ENCODE results near the gene NAP1L4. TPM values are rescaled to one million over a fixed set of nuclear protein-coding genes. Genes with fewer than 3 reads are reported as not detected.

Gene NAP1L4
- total RNA-seq, 1 experiment from 2014 or later, result 189 TPM

GRCh38 chr11:3002871-3003270, 10.7 kb upstream of the NAP1L4 start:
- no peak overlapping the region for H3K27ac Mint-ChIP-seq
- H3K36me3 Mint-ChIP-seq, result peaks cover 37% of the 10 kb centered on the region
- ChIA-PET POLR2A (interaction anchor here (1.4 kb wide), 1 partner anchor 9 kb away, joined by 4 read pairs; no protein-coding TSS in a partner anchor), CTCF (interaction anchor here (1.2 to 1.8 kb wide), 4 partner anchors 11 to 47 kb away, joined by 3 to 8 read pairs (median 4); partner anchors contain the start of gene NAP1L4)
- DNase-seq (ENCODE audit: low spot score), result no peak
- H3K9me3 Mint-ChIP-seq, result no peaks in the 10 kb centered on the region
- TF ChIP-seq GRHL2 (CRISPR knock-in tag; IDR thresholded peaks at IDR 0.05; ENCODE audit: insufficient replicate concordance, severe bottlenecking), result no peak
- no peak for TF ChIP-seq TP53 (CRISPR knock-in tag; IDR thresholded peaks at IDR 0.05)
- TF ChIP-seq ZNF138 (CRISPR knock-in tag; conservative IDR thresholded peaks at IDR 0.05), result no peak
- TF ChIP-seq ZNF121 (CRISPR knock-in tag; IDR thresholded peaks at IDR 0.05), result no peak
- no peak for TF ChIP-seq IRF1 (CRISPR knock-in tag; IDR thresholded peaks at IDR 0.05)
- no peak for TF ChIP-seq ARID4B (CRISPR knock-in tag; IDR thresholded peaks at IDR 0.05; ENCODE audit: borderline replicate concordance)
- TF ChIP-seq GTF2I (CRISPR knock-in tag; conservative IDR thresholded peaks at IDR 0.05), result no peak
- TF ChIP-seq, protein P1, sequence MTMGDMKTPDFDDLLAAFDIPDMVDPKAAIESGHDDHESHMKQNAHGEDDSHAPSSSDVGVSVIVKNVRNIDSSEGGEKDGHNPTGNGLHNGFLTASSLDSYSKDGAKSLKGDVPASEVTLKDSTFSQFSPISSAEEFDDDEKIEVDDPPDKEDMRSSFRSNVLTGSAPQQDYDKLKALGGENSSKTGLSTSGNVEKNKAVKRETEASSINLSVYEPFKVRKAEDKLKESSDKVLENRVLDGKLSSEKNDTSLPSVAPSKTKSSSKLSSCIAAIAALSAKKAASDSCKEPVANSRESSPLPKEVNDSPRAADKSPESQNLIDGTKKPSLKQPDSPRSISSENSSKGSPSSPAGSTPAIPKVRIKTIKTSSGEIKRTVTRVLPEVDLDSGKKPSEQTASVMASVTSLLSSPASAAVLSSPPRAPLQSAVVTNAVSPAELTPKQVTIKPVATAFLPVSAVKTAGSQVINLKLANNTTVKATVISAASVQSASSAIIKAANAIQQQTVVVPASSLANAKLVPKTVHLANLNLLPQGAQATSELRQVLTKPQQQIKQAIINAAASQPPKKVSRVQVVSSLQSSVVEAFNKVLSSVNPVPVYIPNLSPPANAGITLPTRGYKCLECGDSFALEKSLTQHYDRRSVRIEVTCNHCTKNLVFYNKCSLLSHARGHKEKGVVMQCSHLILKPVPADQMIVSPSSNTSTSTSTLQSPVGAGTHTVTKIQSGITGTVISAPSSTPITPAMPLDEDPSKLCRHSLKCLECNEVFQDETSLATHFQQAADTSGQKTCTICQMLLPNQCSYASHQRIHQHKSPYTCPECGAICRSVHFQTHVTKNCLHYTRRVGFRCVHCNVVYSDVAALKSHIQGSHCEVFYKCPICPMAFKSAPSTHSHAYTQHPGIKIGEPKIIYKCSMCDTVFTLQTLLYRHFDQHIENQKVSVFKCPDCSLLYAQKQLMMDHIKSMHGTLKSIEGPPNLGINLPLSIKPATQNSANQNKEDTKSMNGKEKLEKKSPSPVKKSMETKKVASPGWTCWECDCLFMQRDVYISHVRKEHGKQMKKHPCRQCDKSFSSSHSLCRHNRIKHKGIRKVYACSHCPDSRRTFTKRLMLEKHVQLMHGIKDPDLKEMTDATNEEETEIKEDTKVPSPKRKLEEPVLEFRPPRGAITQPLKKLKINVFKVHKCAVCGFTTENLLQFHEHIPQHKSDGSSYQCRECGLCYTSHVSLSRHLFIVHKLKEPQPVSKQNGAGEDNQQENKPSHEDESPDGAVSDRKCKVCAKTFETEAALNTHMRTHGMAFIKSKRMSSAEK (CRISPR knock-in tag; IDR thresholded peaks at IDR 0.05; ENCODE audit: borderline replicate concordance), result no peak
- TF ChIP-seq FOXP1 (CRISPR knock-in tag; IDR thresholded peaks at IDR 0.05; ENCODE audit: borderline replicate concordance), result no peak
- TF ChIP-seq MYBL2 (CRISPR knock-in tag; IDR thresholded peaks at IDR 0.05), result no peak
- TF ChIP-seq MXD4 (CRISPR knock-in tag; IDR thresholded peaks at IDR 0.05; ENCODE audit: borderline replicate concordance), result no peak
- no peak for TF ChIP-seq SMAD3 (CRISPR knock-in tag; IDR thresholded peaks at IDR 0.05; ENCODE audit: borderline replicate concordance)
- no peak for TF ChIP-seq NR2C2 (CRISPR knock-in tag; IDR thresholded peaks at IDR 0.05)
- no peak for TF ChIP-seq ESRRA (CRISPR knock-in tag; IDR thresholded peaks at IDR 0.05; ENCODE audit: borderline replicate concordance)
- H3K4me1 Mint-ChIP-seq, result no peaks in the 10 kb centered on the region
- ATAC-seq, result no peak
- no peak overlapping the region for H3K4me3 Mint-ChIP-seq
- H3K27me3 Mint-ChIP-seq (ENCODE audit: low read depth), result no peaks in the 10 kb centered on the region

DNA sequence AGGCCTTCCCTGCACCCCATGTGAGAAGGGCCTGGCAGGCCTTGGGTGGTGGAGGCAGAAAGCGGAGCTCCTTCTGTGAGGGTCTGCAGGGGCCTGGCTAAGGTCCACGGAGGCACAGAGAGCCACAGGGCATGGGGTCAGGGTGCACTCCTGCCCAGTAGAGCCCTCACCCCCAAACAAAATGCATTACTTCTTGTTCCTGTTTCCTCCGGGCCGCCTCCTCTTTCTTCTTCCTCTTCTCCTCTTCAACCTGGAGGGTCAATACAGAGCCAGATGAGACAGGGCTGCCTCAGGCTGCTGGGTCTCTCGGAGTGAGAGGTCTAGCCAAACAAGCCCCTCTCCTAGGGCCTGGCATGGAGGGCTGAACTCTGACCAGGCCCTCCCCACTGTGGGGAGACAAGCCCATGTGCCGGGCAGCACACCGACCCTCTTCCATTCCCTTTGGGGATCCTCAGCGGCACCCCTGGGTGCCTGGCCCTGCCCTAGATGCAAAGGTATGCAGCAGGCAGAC, 10.3 kb upstream of the NAP1L4 start:
- TF ChIP-seq, protein P2, sequence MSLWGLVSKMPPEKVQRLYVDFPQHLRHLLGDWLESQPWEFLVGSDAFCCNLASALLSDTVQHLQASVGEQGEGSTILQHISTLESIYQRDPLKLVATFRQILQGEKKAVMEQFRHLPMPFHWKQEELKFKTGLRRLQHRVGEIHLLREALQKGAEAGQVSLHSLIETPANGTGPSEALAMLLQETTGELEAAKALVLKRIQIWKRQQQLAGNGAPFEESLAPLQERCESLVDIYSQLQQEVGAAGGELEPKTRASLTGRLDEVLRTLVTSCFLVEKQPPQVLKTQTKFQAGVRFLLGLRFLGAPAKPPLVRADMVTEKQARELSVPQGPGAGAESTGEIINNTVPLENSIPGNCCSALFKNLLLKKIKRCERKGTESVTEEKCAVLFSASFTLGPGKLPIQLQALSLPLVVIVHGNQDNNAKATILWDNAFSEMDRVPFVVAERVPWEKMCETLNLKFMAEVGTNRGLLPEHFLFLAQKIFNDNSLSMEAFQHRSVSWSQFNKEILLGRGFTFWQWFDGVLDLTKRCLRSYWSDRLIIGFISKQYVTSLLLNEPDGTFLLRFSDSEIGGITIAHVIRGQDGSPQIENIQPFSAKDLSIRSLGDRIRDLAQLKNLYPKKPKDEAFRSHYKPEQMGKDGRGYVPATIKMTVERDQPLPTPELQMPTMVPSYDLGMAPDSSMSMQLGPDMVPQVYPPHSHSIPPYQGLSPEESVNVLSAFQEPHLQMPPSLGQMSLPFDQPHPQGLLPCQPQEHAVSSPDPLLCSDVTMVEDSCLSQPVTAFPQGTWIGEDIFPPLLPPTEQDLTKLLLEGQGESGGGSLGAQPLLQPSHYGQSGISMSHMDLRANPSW (CRISPR knock-in tag; conservative IDR thresholded peaks at IDR 0.05; ENCODE audit: low read depth), result no peak
- Mint-ChIP-seq H3K27ac (no peak overlapping the region), H3K36me3 (peaks cover 37% of the 10 kb centered on the region), H3K27me3 (ENCODE audit: low read depth) (no peaks in the 10 kb centered on the region), H3K4me1 (no peaks in the 10 kb centered on the region), H3K9me3 (no peaks in the 10 kb centered on the region), H3K4me3 (no peak overlapping the region)
- ChIA-PET POLR2A (no interaction called here), CTCF (interaction anchor here (0.9 to 1.6 kb wide), 2 partner anchors 10 to 89 kb away, joined by 3 to 5 read pairs; partner anchors contain the start of gene NAP1L4)
- ATAC-seq, result no peak
- no peak for DNase-seq (ENCODE audit: low spot score)

All from WTC11 (cell line).